Vagina (tissue), 2 donors: ENCODE results near the gene RGS6. TPM values are rescaled to one million over a fixed set of nuclear protein-coding genes. Genes with fewer than 3 reads are reported as not detected.

Source experiments
- DNase-seq, 2 donors: peaks; one replicate each; pipeline ENCODE4 v3.0.0-alpha.2; 2017; ENCODE audit errors: extremely low spot score in 2 of 2
- H3K27ac ChIP-seq: fragments of 200-600 bp; sonication (generic); one replicate; pipeline ENCODE4 v1.5.1; 2019
- H3K27me3 ChIP-seq: fragments of 200-600 bp; sonication (generic); one replicate; pipeline ENCODE4 v1.5.1; 2019
- H3K36me3 ChIP-seq, 2 donors: fragments of 200-600 bp; sonication (generic); one replicate each; pipeline ENCODE4 v1.5.1; 2017 to 2019
- H3K4me1 ChIP-seq: fragments of 200-600 bp; sonication (generic); one replicate; pipeline ENCODE4 v1.5.1; 2019
- H3K4me3 ChIP-seq, 2 donors: fragments of 200-600 bp; sonication (generic); 1 replicate in 1 of 2; 2 replicates in 1 of 2; pipeline ENCODE4 v1.5.1; 2016 to 2019
- H3K9me3 ChIP-seq: fragments of 200-600 bp; sonication (generic); one replicate; pipeline ENCODE4 v1.5.1; 2019
- CTCF ChIP-seq, 3 experiments: fragments of 450-650 bp in 2 of 3; fragments of 200-600 bp in 1 of 3; sonication (generic) in 1 of 3; IDR thresholded peaks; one replicate each; pipeline ENCODE4 v1.5.1; 2017 to 2019; ENCODE audit warnings: antibody characterized with exemption in 3 of 3, mild to moderate bottlenecking in 2 of 3, moderate library complexity in 2 of 3
- POLR2A ChIP-seq, 2 donors: fragments of 450-650 bp; IDR thresholded peaks; one replicate each; pipeline ENCODE4 v1.6.1; 2017; ENCODE audit warnings: antibody characterized with exemption in 2 of 2, mild to moderate bottlenecking in 2 of 2, moderate library complexity in 2 of 2
- POLR2AphosphoS5 ChIP-seq, 2 donors: sonication (generic); formaldehyde crosslinking; IDR thresholded peaks; one replicate each; pipeline ENCODE4 v1.9.0; 2017; ENCODE audit warnings: antibody characterized with exemption in 2 of 2, mild to moderate bottlenecking in 2 of 2, low read depth in 1 of 2; ENCODE audit not compliant: insufficient read depth in 1 of 2
- intact Hi-C: fragments of 100-400 bp; cut with DNase I; formaldehyde crosslinking; loops from one replicate; pipeline ENCODE4 v1.15.1; 2023
- total RNA-seq: library from RNA; depleted of rRNA; stranded (reverse); fragments of >200 nt; gene quantifications from one replicate; pipeline ENCODE4 v1.2.3, GENCODE V29; 2016

The RGS6 gene
- total RNA-seq, 1 donor from 2014 or later, result 2.0 TPM

GRCh38 chr14:72479461-72479931 lies 547.3 kb downstream of the RGS6 start:
- H3K27ac ChIP-seq, result no peak overlapping the region
- H3K4me3 ChIP-seq, result no peak overlapping the region
- peaks cover 4% of the 10 kb centered on the region for H3K4me1 ChIP-seq
- TF ChIP-seq POLR2A (IDR thresholded peaks at IDR 0.05), result no peak
- TF ChIP-seq CTCF (IDR thresholded peaks at IDR 0.05), result no peak
- no peak for TF ChIP-seq POLR2AphosphoS5 (IDR thresholded peaks at IDR 0.05; ENCODE audit: insufficient read depth in 1 of 2, low read depth in 1 of 2)
- DNase-seq, result peak in 1 of 2 donors; percentile 22
- intact Hi-C loops, result no loop called here
- H3K36me3 ChIP-seq, result no peaks in the 10 kb centered on the region
- H3K9me3 ChIP-seq, result no peaks in the 10 kb centered on the region
- no peaks in the 10 kb centered on the region for H3K27me3 ChIP-seq

- H3K9me3 ChIP-seq, result no peaks in the 10 kb centered on the region
- H3K36me3 ChIP-seq, result no peaks in the 10 kb centered on the region
- H3K4me1 ChIP-seq, result peaks cover 4% of the 10 kb centered on the region
- intact Hi-C loops, result no loop called here
- TF ChIP-seq CTCF (IDR thresholded peaks at IDR 0.05) (no peak), POLR2AphosphoS5 (IDR thresholded peaks at IDR 0.05; ENCODE audit: insufficient read depth in 1 of 2, low read depth in 1 of 2) (no peak), POLR2A (IDR thresholded peaks at IDR 0.05) (no peak)
- peak in 1 of 2 donors; percentile 28 for DNase-seq
- H3K27me3 ChIP-seq, result no peaks in the 10 kb centered on the region
- H3K4me3 ChIP-seq, result no peak overlapping the region
- H3K27ac ChIP-seq, result no peak overlapping the region
Measured at GRCh38 chr14:72480464-72481243, 548.4 kb downstream of the RGS6 start.

- Histone ChIP-seq H3K27ac (no peak overlapping the region), H3K27me3 (no peaks in the 10 kb centered on the region), H3K4me3 (no peak overlapping the region), H3K36me3 (no peaks in the 10 kb centered on the region), H3K9me3 (no peaks in the 10 kb centered on the region), H3K4me1 (no peaks in the 10 kb centered on the region)
- TF ChIP-seq POLR2AphosphoS5 (IDR thresholded peaks at IDR 0.05; ENCODE audit: insufficient read depth in 1 of 2, low read depth in 1 of 2), result no peak
- TF ChIP-seq POLR2A (IDR thresholded peaks at IDR 0.05), result no peak
- TF ChIP-seq CTCF (IDR thresholded peaks at IDR 0.05), result no peak
- DNase-seq, result no peak
- intact Hi-C loops, result no loop called here
Measured at GRCh38 chr14:72483311-72483710, 551.1 kb downstream of the RGS6 start.

- H3K27me3 ChIP-seq, result no peaks in the 10 kb centered on the region
- H3K9me3 ChIP-seq, result no peaks in the 10 kb centered on the region
- H3K4me1 ChIP-seq, result no peaks in the 10 kb centered on the region
- DNase-seq, result no peak
- H3K27ac ChIP-seq, result no peak overlapping the region
- intact Hi-C loops, result no loop called here
- H3K36me3 ChIP-seq, result no peaks in the 10 kb centered on the region
- no peak overlapping the region for H3K4me3 ChIP-seq
- TF ChIP-seq POLR2A (IDR thresholded peaks at IDR 0.05) (no peak), CTCF (IDR thresholded peaks at IDR 0.05) (no peak), POLR2AphosphoS5 (IDR thresholded peaks at IDR 0.05; ENCODE audit: insufficient read depth in 1 of 2, low read depth in 1 of 2) (no peak)
Measured at GRCh38 chr14:72485695-72486094, 553.5 kb downstream of the RGS6 start.

- intact Hi-C loops, result no loop called here
- H3K27ac ChIP-seq, result no peak overlapping the region
- H3K9me3 ChIP-seq, result no peaks in the 10 kb centered on the region
Measured at GRCh38 chr14:72488514-72488913, 556.3 kb downstream of the RGS6 start.

More at GRCh38 chr14:72488514-72488913, 556.3 kb downstream of the RGS6 start:
- Histone ChIP-seq H3K27me3 (no peaks in the 10 kb centered on the region), H3K4me1 (no peaks in the 10 kb centered on the region), H3K4me3 (no peak overlapping the region), H3K36me3 (no peaks in the 10 kb centered on the region)
- TF ChIP-seq CTCF (IDR thresholded peaks at IDR 0.05) (no peak), POLR2A (IDR thresholded peaks at IDR 0.05) (no peak), POLR2AphosphoS5 (IDR thresholded peaks at IDR 0.05; ENCODE audit: insufficient read depth in 1 of 2, low read depth in 1 of 2) (no peak)
- no peak for DNase-seq
